ENCODE data around the gene ABCD1. TPM values are rescaled to one million over a fixed set of nuclear protein-coding genes. Genes with fewer than 3 reads are reported as not detected.
A peak's percentile ranks its signal among the peaks of the same experiment; 100 is the strongest.

The ABCD1 gene
- polyA plus RNA-seq, 2 of the 4 experiments (the other 2 are of a cell fraction) = 1.7 to 3.8 TPM

- no peak overlapping the region for H3K4me2 ChIP-seq
- DNase-seq (ENCODE audit: low read depth in 1 of 2, low spot score in 1 of 2) (no peak), ATAC-seq (no peak), FAIRE-seq (no peak)
- H3K4me3 ChIP-seq = no peak overlapping the region
- CTCF ChIA-PET = interaction anchor here (0.7 to 3.4 kb wide), 5 partner anchors 12 to 200 kb away, joined by 3 to 17 read pairs (median 7); no protein-coding TSS in a partner anchor
- TF ChIP-seq REST (IDR thresholded peaks at IDR 0.05) (peak; percentile 59; the same call in 1 of the 2 replicates), PHF8 (IDR thresholded peaks at IDR 0.05; ENCODE audit: borderline replicate concordance, low read depth) (no peak)
- H3K27ac ChIP-seq = no peak overlapping the region
- POLR2A ChIA-PET = no interaction called here
- 97% methylated on average over 15 of the region's 20 CpGs for WGBS (ENCODE audit: missing lambda C conversion rate)
- H3K9me3 ChIP-seq = no peaks in the 10 kb centered on the region
- peaks cover 16% of the 10 kb centered on the region; the same call in 2 of the 3 replicates for H3K4me1 ChIP-seq
Measured at GRCh38 chrX:153767674-153768055, 43.0 kb downstream of the ABCD1 start.

- TF ChIP-seq EHMT2 (IDR thresholded peaks at IDR 0.05; ENCODE audit: low read depth) (no peak), RCOR1 (IDR thresholded peaks at IDR 0.05; ENCODE audit: low read depth, low read length) (no peak), ELK1 (IDR thresholded peaks at IDR 0.05; ENCODE audit: low read depth, low read length) (no peak), ZFP36 (IDR thresholded peaks at IDR 0.05; ENCODE audit: borderline replicate concordance, partially characterized antibody) (no peak), SMC3 (IDR thresholded peaks at IDR 0.05) (no peak), POLR2A (IDR thresholded peaks at IDR 0.05; ENCODE audit: low read length) (no peak), HMGXB4 (CRISPR knock-in tag; IDR thresholded peaks at IDR 0.05; ENCODE audit: borderline replicate concordance) (no peak), GATA3 (IDR thresholded peaks at IDR 0.05; ENCODE audit: borderline replicate concordance) (no peak), HEYL (CRISPR knock-in tag; IDR thresholded peaks at IDR 0.05) (no peak), E2F6 (IDR thresholded peaks at IDR 0.05; ENCODE audit: borderline replicate concordance, low read depth) (no peak), MAFK (IDR thresholded peaks at IDR 0.05; ENCODE audit: partially characterized antibody) (no peak)
- Histone ChIP-seq H3K4me2 (no peak overlapping the region), H3K9me3 (no peaks in the 10 kb centered on the region), H3K4me3 (no peak overlapping the region), H3K4me1 (peaks cover 16% of the 10 kb centered on the region; the same call in 2 of the 3 replicates), H3K27ac (no peak overlapping the region)
- WGBS (ENCODE audit: missing lambda C conversion rate) = 82% methylated on average over 6 of the region's 22 CpGs
- ATAC-seq = no peak
- DNase-seq (ENCODE audit: low read depth in 1 of 2, low spot score in 1 of 2) = no peak
- no peak for FAIRE-seq
- CTCF ChIA-PET = interaction anchor here (0.7 to 3.4 kb wide), 4 partner anchors 11 to 199 kb away, joined by 3 to 17 read pairs (median 8); no protein-coding TSS in a partner anchor
- POLR2A ChIA-PET = no interaction called here
Measured at GRCh38 chrX:153768311-153769157, 43.9 kb downstream of the ABCD1 start.

Measured in A549 (cell line).